Mesenchymal stem cell (in vitro differentiated cells and primary cell): ENCODE results near the gene ZBTB40.
A peak's percentile ranks its signal among the peaks of the same experiment; 100 is the strongest.

Experiments used
- DNase-seq: peaks from one replicate; pipeline ENCODE4 v3.0.0-alpha.2; 2013
- H2AFZ ChIP-seq: one replicate; pipeline ENCODE4 v1.6.1; 2013; ENCODE audit warnings: low read depth, mild to moderate bottlenecking, control low read depth, inconsistent platforms, low read length, moderate library complexity
- H2AK5ac ChIP-seq: 2 replicates; pipeline ENCODE4 v1.6.1; 2013; ENCODE audit warnings: low read length, moderate library complexity, mild to moderate bottlenecking, inconsistent platforms; ENCODE audit not compliant: severe bottlenecking
- H2BK120ac ChIP-seq: one replicate; pipeline ENCODE4 v1.6.1; 2013; ENCODE audit warnings: low read depth, mild to moderate bottlenecking, inconsistent platforms, low read length, moderate library complexity
- H2BK12ac ChIP-seq, 2 experiments: one replicate each; pipeline ENCODE4 v1.6.1; 2013; ENCODE audit warnings: inconsistent platforms in 2 of 2, low read length in 2 of 2, mild to moderate bottlenecking in 2 of 2, moderate library complexity in 2 of 2, control low read depth in 1 of 2
- H2BK15ac ChIP-seq: one replicate; pipeline ENCODE4 v1.6.1; 2013; ENCODE audit warnings: mild to moderate bottlenecking, low read depth, inconsistent platforms; ENCODE audit not compliant: poor library complexity, severe bottlenecking
- H2BK5ac ChIP-seq: 2 replicates; pipeline ENCODE4 v1.6.1; 2013; ENCODE audit warnings: low read depth, mild to moderate bottlenecking, low read length, control low read depth, inconsistent platforms; ENCODE audit not compliant: poor library complexity, severe bottlenecking
- H3K14ac ChIP-seq, 2 experiments: one replicate each; pipeline ENCODE4 v1.6.1; 2013; ENCODE audit warnings: inconsistent platforms in 2 of 2, low read length in 2 of 2, control low read depth in 1 of 2, mild to moderate bottlenecking in 1 of 2, moderate library complexity in 1 of 2
- H3K18ac ChIP-seq, 2 experiments: one replicate each; pipeline ENCODE4 v1.6.1; 2013; ENCODE audit warnings: inconsistent platforms in 2 of 2, low read length in 2 of 2, control low read depth in 1 of 2, low read depth in 1 of 2, mild to moderate bottlenecking in 1 of 2
- H3K23ac ChIP-seq, 2 experiments: one replicate each; pipeline ENCODE4 v1.6.1; 2013; ENCODE audit warnings: inconsistent platforms in 2 of 2, low read length in 2 of 2, mild to moderate bottlenecking in 2 of 2, moderate library complexity in 2 of 2, control low read depth in 1 of 2
- H3K27ac ChIP-seq: 2 replicates; pipeline ENCODE4 v1.5.1; 2013; ENCODE audit warnings: mild to moderate bottlenecking, moderate library complexity, low read length, control low read depth, inconsistent platforms; ENCODE audit not compliant: poor library complexity, severe bottlenecking
- H3K27me3 ChIP-seq, 2 experiments: 2 replicates each; pipeline versions ENCODE4 v1.6.1 to v1.7.0; 2013; ENCODE audit warnings: low read length in 2 of 2, mild to moderate bottlenecking in 2 of 2, moderate library complexity in 2 of 2, control low read depth in 1 of 2, inconsistent platforms in 1 of 2; ENCODE audit not compliant: control insufficient read depth in 1 of 2, insufficient read depth in 1 of 2
- H3K36me3 ChIP-seq, 2 experiments: 2 replicates each; pipeline versions ENCODE4 v1.6.1 to v1.7.0; 2013; ENCODE audit warnings: low read length in 2 of 2, control low read depth in 1 of 2, inconsistent platforms in 1 of 2, low read depth in 1 of 2, mild to moderate bottlenecking in 1 of 2; ENCODE audit not compliant: insufficient read depth in 2 of 2, control insufficient read depth in 1 of 2
- H3K4ac ChIP-seq, 2 experiments: one replicate each; pipeline ENCODE4 v1.6.1; 2013; ENCODE audit warnings: inconsistent platforms in 2 of 2, low read length in 2 of 2, mild to moderate bottlenecking in 2 of 2, moderate library complexity in 2 of 2, control low read depth in 1 of 2, low read depth in 1 of 2
- H3K4me1 ChIP-seq: 2 replicates; pipeline ENCODE4 v1.6.1; 2013; ENCODE audit warnings: low read depth, low read length, control low read depth; ENCODE audit not compliant: control insufficient read depth, insufficient read depth
- H3K4me2 ChIP-seq: 2 replicates; pipeline ENCODE4 v1.6.1; 2013; ENCODE audit warnings: low read length, mild to moderate bottlenecking, inconsistent platforms; ENCODE audit not compliant: poor library complexity, severe bottlenecking
- H3K4me3 ChIP-seq, 2 experiments: 2 replicates each; pipeline versions ENCODE4 v1.5.1 to v1.7.0; 2013; ENCODE audit warnings: low read length in 2 of 2, mild to moderate bottlenecking in 2 of 2, control low read depth in 1 of 2, low read depth in 1 of 2; ENCODE audit not compliant: insufficient read depth in 1 of 2
- H3K79me1 ChIP-seq: replicated peaks from 2 replicates; pipeline ENCODE4 v1.6.1; 2013; ENCODE audit warnings: mild to moderate bottlenecking, control low read depth, low read length, inconsistent platforms; ENCODE audit not compliant: poor library complexity, severe bottlenecking
- H3K9ac ChIP-seq: 2 replicates; pipeline ENCODE4 v1.7.0; 2013; ENCODE audit warnings: mild to moderate bottlenecking, low read length, moderate library complexity
- H3K9me3 ChIP-seq: 2 replicates; pipeline ENCODE4 v1.7.0; 2013; ENCODE audit warnings: mild to moderate bottlenecking, low read length; ENCODE audit not compliant: control insufficient read depth
- H4K8ac ChIP-seq: one replicate; pipeline ENCODE4 v1.6.1; 2013; ENCODE audit warnings: inconsistent platforms, mild to moderate bottlenecking, low read length, moderate library complexity
- H4K91ac ChIP-seq: one replicate; pipeline ENCODE4 v1.6.1; 2013; ENCODE audit warnings: mild to moderate bottlenecking, low read length, inconsistent platforms
- WGBS: methylation state at CpG from one replicate; pipeline ENCODE4 v1.1.7; 2013; ENCODE audit warnings: mixed read lengths; 5-methylcytosine and 5-hydroxymethylcytosine counted together

Gene ZBTB40

GRCh38 chr1:22418933-22419382, 32.7 kb upstream of the ZBTB40 start:
- no peak overlapping the region for H4K91ac ChIP-seq
- no peak overlapping the region for H3K14ac ChIP-seq
- no peak overlapping the region for H3K4ac ChIP-seq
- peaks cover 11 to 34% of the 10 kb centered on the region in 2 experiments for H3K27me3 ChIP-seq
- no peak overlapping the region for H2BK120ac ChIP-seq
- peak overlapping the region; percentile 81 for H3K27ac ChIP-seq
- no peak overlapping the region for H2BK12ac ChIP-seq
- peak overlapping the region; percentile 17 for H3K9ac ChIP-seq
- peak overlapping the region; percentile 58 for H3K4me2 ChIP-seq
- H3K36me3 ChIP-seq = no peaks in the 10 kb centered on the region
- no peak overlapping the region for H2AFZ ChIP-seq
- no peak overlapping the region for H3K18ac ChIP-seq
- WGBS = 0% methylated on average over 2 of the region's 2 CpGs
- no peaks in the 10 kb centered on the region for H3K79me1 ChIP-seq
- no peaks in the 10 kb centered on the region for H3K9me3 ChIP-seq
- peaks cover 21% of the 10 kb centered on the region for H3K4me1 ChIP-seq
- no peak overlapping the region for H2BK15ac ChIP-seq
- no peak overlapping the region for H2AK5ac ChIP-seq
- DNase-seq = peak; percentile 78
- no peak overlapping the region for H3K4me3 ChIP-seq
- H2BK5ac ChIP-seq = peak overlapping the region; percentile 63
- no peak overlapping the region for H4K8ac ChIP-seq
- H3K23ac ChIP-seq = no peak overlapping the region

DNA sequence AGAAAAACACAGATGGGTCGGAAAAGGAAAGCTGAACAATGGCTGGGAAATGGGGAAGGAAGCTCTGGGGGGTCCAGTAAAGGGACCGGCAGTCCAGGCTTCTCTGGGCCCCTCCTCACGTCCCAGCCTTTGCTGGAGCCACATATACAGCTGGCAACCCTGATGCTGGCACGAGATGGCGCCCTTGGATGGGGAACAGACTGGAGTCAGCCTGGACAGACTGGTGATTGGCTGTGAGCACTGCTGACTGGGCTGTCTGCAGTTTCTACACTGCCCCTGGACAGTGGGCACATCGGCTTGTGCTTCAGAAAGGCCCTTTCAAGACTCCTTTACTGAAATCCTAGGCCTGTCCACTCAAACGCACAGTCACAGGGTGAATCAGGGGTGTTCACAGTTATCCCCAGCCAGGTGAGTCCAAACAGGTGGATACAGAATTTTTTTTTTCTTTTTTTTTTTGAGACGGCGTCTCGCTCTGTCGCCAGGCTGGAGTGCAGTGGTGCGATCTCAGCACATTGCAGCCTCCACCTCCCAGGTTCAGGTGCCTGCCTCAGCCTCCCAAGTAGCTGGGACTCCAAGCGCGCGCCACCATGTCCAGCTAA, 31.1 kb upstream of the ZBTB40 start:
- Histone ChIP-seq H3K27me3 (peaks cover 18 to 36% of the 10 kb centered on the region in 2 experiments), H3K9me3 (no peaks in the 10 kb centered on the region), H3K23ac (no peak overlapping the region), H2AK5ac (no peak overlapping the region), H3K18ac (no peak overlapping the region), H3K27ac (no peak overlapping the region), H3K4ac (no peak overlapping the region), H3K4me2 (no peak overlapping the region), H2BK12ac (no peak overlapping the region), H3K79me1 (no peaks in the 10 kb centered on the region), H3K4me3 (no peak overlapping the region), H2BK5ac (no peak overlapping the region), H2AFZ (no peak overlapping the region), H4K91ac (no peak overlapping the region), H3K14ac (no peak overlapping the region), H3K4me1 (peaks cover 15% of the 10 kb centered on the region), H3K9ac (no peak overlapping the region), H4K8ac (no peak overlapping the region), H3K36me3 (no peaks in the 10 kb centered on the region), H2BK15ac (no peak overlapping the region), H2BK120ac (no peak overlapping the region)
- DNase-seq = peak; percentile 85
- WGBS = 50% methylated on average over 15 of the region's 15 CpGs

DNA sequence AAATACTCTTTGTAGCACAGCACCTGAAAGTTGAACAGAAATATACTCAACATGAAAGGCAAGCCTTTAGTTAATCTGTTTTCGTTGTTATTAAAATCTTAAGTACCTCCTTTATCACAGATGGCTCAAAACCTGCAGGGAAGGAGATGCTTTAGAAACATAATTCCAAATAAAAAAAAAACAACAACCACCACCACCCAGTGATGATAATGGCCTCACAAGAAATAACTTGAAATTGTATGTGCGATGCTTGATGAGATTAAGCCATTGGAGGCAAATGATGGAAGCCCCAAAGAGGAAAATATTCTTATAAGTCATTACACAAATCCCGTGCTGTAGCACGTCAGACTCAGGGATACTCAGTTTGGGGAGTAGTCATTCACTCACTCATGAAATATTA, 24.9 kb upstream of the ZBTB40 start:
- H3K4me1 ChIP-seq = no peaks in the 10 kb centered on the region
- H4K8ac ChIP-seq = no peak overlapping the region
- H3K79me1 ChIP-seq = no peaks in the 10 kb centered on the region
- H2AK5ac ChIP-seq = no peak overlapping the region
- H2BK5ac ChIP-seq = no peak overlapping the region
- H2BK12ac ChIP-seq = no peak overlapping the region
- 100% methylated on average over 1 of the region's 4 CpGs for WGBS
- H3K36me3 ChIP-seq = no peaks in the 10 kb centered on the region
- no peak overlapping the region for H2BK15ac ChIP-seq
- H2AFZ ChIP-seq = no peak overlapping the region
- no peak overlapping the region for H3K14ac ChIP-seq
- H3K18ac ChIP-seq = no peak overlapping the region
- no peak overlapping the region for H3K23ac ChIP-seq
- no peak overlapping the region for H4K91ac ChIP-seq
- H2BK120ac ChIP-seq = no peak overlapping the region
- H3K4me3 ChIP-seq = no peak overlapping the region
- H3K9ac ChIP-seq = no peak overlapping the region
- DNase-seq = no peak
- no peak overlapping the region for H3K4ac ChIP-seq
- no peaks in the 10 kb centered on the region for H3K9me3 ChIP-seq
- H3K27me3 ChIP-seq = peaks cover 18 to 19% of the 10 kb centered on the region in 2 experiments
- H3K4me2 ChIP-seq = no peak overlapping the region
- H3K27ac ChIP-seq = no peak overlapping the region

- Histone ChIP-seq H2AK5ac (no peak overlapping the region), H3K18ac (no peak overlapping the region), H3K27ac (no peak overlapping the region), H2BK12ac (no peak overlapping the region), H3K4me1 (no peaks in the 10 kb centered on the region), H3K4me3 (peak overlapping the region in 1 of 2 experiments; percentile 56), H3K27me3 (peaks cover 10 to 19% of the 10 kb centered on the region in 2 experiments), H3K9me3 (no peaks in the 10 kb centered on the region), H3K79me1 (no peaks in the 10 kb centered on the region), H4K8ac (no peak overlapping the region), H3K4me2 (no peak overlapping the region), H4K91ac (no peak overlapping the region), H2BK120ac (no peak overlapping the region), H3K23ac (no peak overlapping the region), H3K14ac (no peak overlapping the region), H2BK15ac (no peak overlapping the region), H3K9ac (peak overlapping the region; percentile 46), H3K4ac (no peak overlapping the region), H3K36me3 (no peaks in the 10 kb centered on the region), H2AFZ (no peak overlapping the region), H2BK5ac (no peak overlapping the region)
- peak; percentile 66 for DNase-seq
- 50% methylated on average over 1 of the region's 5 CpGs for WGBS
Measured at GRCh38 chr1:22428672-22429071, 23.0 kb upstream of the ZBTB40 start.
